Stimulated activated CD4-positive, alpha-beta T cell treated with anti-CD3 and anti-CD28 coated beads, Interleukin-15, amount 100 ng/mL, for 48 hours (primary cell): ENCODE results near the gene ADARB2.

Experiments
- DNase-seq, 2 donors: peaks; one replicate each; pipeline ENCODE4 v3.0.0-alpha.2; 2020; ENCODE audit warnings: low read depth in 2 of 2

ADARB2 gene

GRCh38 chr10:1320739-1321320, 416.5 kb downstream of the ADARB2 start:
- DNase-seq, result no peak

GRCh38 chr10:1316809-1317143, 420.5 kb downstream of the ADARB2 start:
- no peak for DNase-seq

- no peak for DNase-seq
Measured at GRCh38 chr10:1316121-1316808, 421.1 kb downstream of the ADARB2 start.

- no peak for DNase-seq
Measured at GRCh38 chr10:1315178-1315577, 422.1 kb downstream of the ADARB2 start.

- no peak for DNase-seq
Measured at GRCh38 chr10:1311726-1312125, 425.6 kb downstream of the ADARB2 start.

- no peak for DNase-seq
Measured at GRCh38 chr10:1310271-1310789, 427.0 kb downstream of the ADARB2 start.

- no peak for DNase-seq
Measured at GRCh38 chr10:1309617-1310270, 427.6 kb downstream of the ADARB2 start.

GRCh38 chr10:1308962-1309616, 428.2 kb downstream of the ADARB2 start:
- no peak for DNase-seq

- DNase-seq, result no peak
Measured at GRCh38 chr10:1308173-1308961, 429.0 kb downstream of the ADARB2 start.

- no peak for DNase-seq
Measured at GRCh38 chr10:1301143-1301542, 436.2 kb downstream of the ADARB2 start.

GRCh38 chr10:1300218-1300617, 437.1 kb downstream of the ADARB2 start:
- no peak for DNase-seq

- DNase-seq, result no peak
Measured at GRCh38 chr10:1299041-1299726, 438.1 kb downstream of the ADARB2 start.

- no peak for DNase-seq
Measured at GRCh38 chr10:1297566-1298301, 439.6 kb downstream of the ADARB2 start.

- DNase-seq, result no peak
Measured at GRCh38 chr10:1295756-1296480, 441.4 kb downstream of the ADARB2 start.

GRCh38 chr10:1294748-1295147, 442.6 kb downstream of the ADARB2 start:
- DNase-seq, result no peak

- no peak for DNase-seq
Measured at GRCh38 chr10:1293636-1294435, 443.5 kb downstream of the ADARB2 start.

GRCh38 chr10:1293157-1293556, 444.2 kb downstream of the ADARB2 start:
- no peak for DNase-seq

GRCh38 chr10:1292611-1293031, 444.7 kb downstream of the ADARB2 start:
- DNase-seq, result no peak
